CD4-positive, alpha-beta T cell (primary cell): Measurements from ENCODE around the gene RAB35. TPM values are rescaled to one million over a fixed set of nuclear protein-coding genes. Genes with fewer than 3 reads are reported as not detected.

ENCODE experiments used
- ATAC-seq: fragments of 200-7000 bp; cut with Tn5 transposase; one replicate; pipeline ENCODE4 v1.10.0; 2022; ENCODE audit warnings: mild to moderate bottlenecking; ENCODE audit not compliant: poor library complexity
- CTCF ChIA-PET: fragments of 350-600 bp; sonication (Branson Sonifier 250); formaldehyde crosslinking; loops from one replicate; lab custom pipeline; 2021; ENCODE audit warnings: antibody characterized with exemption, inconsistent platforms; lab: Charles Lee
- POLR2A ChIA-PET: fragments of 350-600 bp; sonication (Branson Sonifier 250); formaldehyde crosslinking; loops from one replicate; lab custom pipeline; 2021; ENCODE audit warnings: antibody characterized with exemption, inconsistent platforms; lab: Charles Lee
- DNase-seq, 14 experiments: peaks; one replicate each; pipeline ENCODE4 v3.0.0-alpha.2; 2013 to 2020; ENCODE audit warnings: mixed read lengths in 2 of 14
- H3K27ac ChIP-seq, 2 donors: one replicate each; pipeline versions ENCODE4 v1.5.1 to v1.7.0; 2013; ENCODE audit warnings: low read length in 2 of 2, low read depth in 1 of 2, mild to moderate bottlenecking in 1 of 2
- H3K27me3 ChIP-seq, 2 experiments: 1 replicate in 1 of 2; 2 replicates in 1 of 2; pipeline versions ENCODE4 v1.6.1 to v1.7.0; 2013; ENCODE audit warnings: low read length in 2 of 2, control low read depth in 1 of 2, mild to moderate bottlenecking in 1 of 2, moderate library complexity in 1 of 2; ENCODE audit not compliant: insufficient read depth in 2 of 2, control insufficient read depth in 1 of 2
- H3K36me3 ChIP-seq: one replicate; pipeline ENCODE4 v1.6.1; 2013; ENCODE audit warnings: low read length, control low read depth; ENCODE audit not compliant: insufficient read depth
- H3K4me1 ChIP-seq: one replicate; pipeline ENCODE4 v1.6.1; 2013; ENCODE audit warnings: low read length, control low read depth; ENCODE audit not compliant: insufficient read depth
- H3K4me3 ChIP-seq: one replicate; pipeline ENCODE4 v1.5.1; 2013; ENCODE audit warnings: mild to moderate bottlenecking, low read length, moderate library complexity
- H3K9me3 ChIP-seq, 2 experiments: 1 replicate in 1 of 2; 2 replicates in 1 of 2; pipeline versions ENCODE4 v1.6.1 to v1.7.0; 2013; ENCODE audit warnings: low read length in 2 of 2, mild to moderate bottlenecking in 2 of 2, control low read depth in 1 of 2, moderate library complexity in 1 of 2; ENCODE audit not compliant: control insufficient read depth in 1 of 2, insufficient read depth in 1 of 2
- H3K27ac Mint-ChIP-seq: one replicate; pipeline ENCODE4 v1.8.0; 2020; ENCODE audit warnings: mixed read lengths
- H3K27me3 Mint-ChIP-seq: one replicate; pipeline ENCODE4 v1.8.0; 2021; ENCODE audit warnings: mixed read lengths
- H3K36me3 Mint-ChIP-seq: one replicate; pipeline ENCODE4 v1.8.0; 2021; ENCODE audit warnings: low read depth, mixed read lengths
- H3K4me1 Mint-ChIP-seq: one replicate; pipeline ENCODE4 v1.8.0; 2021; ENCODE audit warnings: low read depth, mixed read lengths
- H3K4me3 Mint-ChIP-seq: one replicate; pipeline ENCODE4 v1.8.0; 2020; ENCODE audit warnings: mild to moderate bottlenecking, mixed read lengths
- H3K9me3 Mint-ChIP-seq: one replicate; pipeline ENCODE4 v1.8.0; 2020; ENCODE audit warnings: mixed read lengths
- intact Hi-C, 2 experiments: fragments of 100-400 bp; cut with DNase I in 1 of 2; cut with micrococcal nuclease in 1 of 2; formaldehyde crosslinking; loops; one replicate each; pipeline versions ENCODE4 v1.15.1 to v1.9.0; 2023 to 2025; cut with DNase I, micrococcal nuclease
- polyA plus RNA-seq, 2 donors: library from polyadenylated mRNA; unstranded; fragments of 120-200 nt; gene quantifications; one replicate each; pipeline ENCODE4 v1.2.1, GENCODE V29; 2013
- total RNA-seq, 174 experiments: library from RNA in 2 of 174; stranded (reverse) in 2 of 174; gene quantifications; one replicate each; pipeline ENCODE4 v1.2.3 and lab custom pipeline; 2021 to 2026
- TF ChIP-seq, protein P1 (sequence below): fragments of 200-600 bp; IDR thresholded peaks from one replicate; pipeline ENCODE4 v1.8.0; 2022; ENCODE audit warnings: antibody characterized with exemption, mild to moderate bottlenecking

Gene RAB35
- total RNA-seq (10 to 100 TPM; 49.7 to 53.8 TPM), total RNA-seq (lab: John Stamatoyannopoulos, UW) (45.9 to 141 (median 89.2) reads per million in 172 experiments)
- polyA plus RNA-seq (2013, experiment 1 of 2), result 40.8 TPM
- 39.9 TPM for polyA plus RNA-seq (2013, experiment 2 of 2)

DNA sequence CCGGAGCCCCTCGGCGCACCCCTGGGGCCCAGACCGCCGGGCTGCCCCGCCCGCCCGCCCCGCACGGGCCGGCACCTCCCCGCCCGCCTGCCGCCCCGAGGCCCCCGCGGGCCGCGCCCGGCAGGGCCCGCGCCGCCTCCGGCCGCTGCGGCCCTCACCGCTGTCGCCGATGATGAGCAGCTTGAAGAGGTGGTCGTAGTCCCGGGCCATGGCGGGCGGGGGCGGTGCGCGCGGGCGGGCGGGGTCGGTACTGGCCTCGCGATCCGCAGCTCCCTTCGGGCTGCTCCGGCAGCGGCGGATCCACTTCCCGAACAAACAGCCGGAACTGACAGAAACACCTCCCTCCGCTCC lies at the start of gene RAB35:
Gene RAB35 (minus strand): TSS at position 313 of the 351 bp plus-strand sequence. CDS start 103 bp downstream, at position 210.
- ATAC-seq (no peak), DNase-seq (no peak)

DNA sequence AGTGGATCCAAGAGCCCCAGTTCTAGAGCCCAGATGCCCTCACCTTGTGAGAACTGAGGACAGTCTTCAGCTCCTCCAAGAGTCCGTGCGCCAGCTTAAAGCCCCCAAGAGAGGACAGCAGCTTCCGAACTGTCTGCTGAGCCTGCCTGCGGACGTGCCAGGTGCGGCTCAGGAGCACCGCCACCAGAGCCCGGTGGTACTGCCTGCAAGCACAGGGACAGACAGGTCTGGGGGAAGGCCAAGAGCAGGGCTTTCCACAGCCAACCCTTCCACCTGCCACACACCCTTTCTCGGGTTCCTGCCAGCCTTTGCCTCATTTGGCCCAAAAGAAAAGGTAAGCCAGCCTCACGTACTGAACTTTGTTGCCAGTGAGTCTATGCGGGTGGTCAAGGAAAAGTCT lies 47.7 kb upstream of the RAB35 start:
- ChIA-PET POLR2A (no interaction called here), CTCF (no interaction called here)
- TF ChIP-seq, protein P1, sequence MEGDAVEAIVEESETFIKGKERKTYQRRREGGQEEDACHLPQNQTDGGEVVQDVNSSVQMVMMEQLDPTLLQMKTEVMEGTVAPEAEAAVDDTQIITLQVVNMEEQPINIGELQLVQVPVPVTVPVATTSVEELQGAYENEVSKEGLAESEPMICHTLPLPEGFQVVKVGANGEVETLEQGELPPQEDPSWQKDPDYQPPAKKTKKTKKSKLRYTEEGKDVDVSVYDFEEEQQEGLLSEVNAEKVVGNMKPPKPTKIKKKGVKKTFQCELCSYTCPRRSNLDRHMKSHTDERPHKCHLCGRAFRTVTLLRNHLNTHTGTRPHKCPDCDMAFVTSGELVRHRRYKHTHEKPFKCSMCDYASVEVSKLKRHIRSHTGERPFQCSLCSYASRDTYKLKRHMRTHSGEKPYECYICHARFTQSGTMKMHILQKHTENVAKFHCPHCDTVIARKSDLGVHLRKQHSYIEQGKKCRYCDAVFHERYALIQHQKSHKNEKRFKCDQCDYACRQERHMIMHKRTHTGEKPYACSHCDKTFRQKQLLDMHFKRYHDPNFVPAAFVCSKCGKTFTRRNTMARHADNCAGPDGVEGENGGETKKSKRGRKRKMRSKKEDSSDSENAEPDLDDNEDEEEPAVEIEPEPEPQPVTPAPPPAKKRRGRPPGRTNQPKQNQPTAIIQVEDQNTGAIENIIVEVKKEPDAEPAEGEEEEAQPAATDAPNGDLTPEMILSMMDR, result no peak
- H3K4me1 Mint-ChIP-seq, result no peaks in the 10 kb centered on the region
- intact Hi-C loops, result no loop called here
- DNase-seq, result no peak
- H3K4me3 Mint-ChIP-seq, result no peak overlapping the region
- H3K9me3 Mint-ChIP-seq, result no peaks in the 10 kb centered on the region
- Histone ChIP-seq H3K27me3 (no peaks in the 10 kb centered on the region), H3K36me3 (peaks cover 74% of the 10 kb centered on the region), H3K27ac (no peak overlapping the region), H3K4me3 (no peak overlapping the region), H3K9me3 (no peaks in the 10 kb centered on the region), H3K4me1 (no peaks in the 10 kb centered on the region)
- H3K27ac Mint-ChIP-seq, result no peak overlapping the region
- no peaks in the 10 kb centered on the region for H3K27me3 Mint-ChIP-seq
- H3K36me3 Mint-ChIP-seq, result peaks cover 81% of the 10 kb centered on the region
- no peak for ATAC-seq

More for the DNA sequence above, at the start of gene RAB35:
- H3K27ac Mint-ChIP-seq, result peak within 1 kb of the TSS; percentile 84
- H3K36me3 ChIP-seq, result peaks cover 6% of the 10 kb centered on the region
- H3K4me3 ChIP-seq, result peak within 1 kb of the TSS; percentile 86
- ChIA-PET POLR2A (interaction anchor here (0.8 to 4.9 kb wide), 14 partner anchors 8 to 176 kb away, joined by 3 to 51 read pairs (median 4); partner anchors contain the start of genes BICDL1, RNU4-1, RNU4-2 and RPLP0), CTCF (interaction anchor here (1.0 to 2.4 kb wide), 5 partner anchors 22 to 185 kb away, joined by 3 to 11 read pairs (median 4); partner anchors contain the start of gene BICDL1)
- H3K27me3 ChIP-seq, result no peaks in the 10 kb centered on the region
- H3K4me3 Mint-ChIP-seq, result peak within 1 kb of the TSS; percentile 99
- H3K4me1 Mint-ChIP-seq, result peaks cover 75% of the 10 kb centered on the region
- no peaks in the 10 kb centered on the region for H3K27me3 Mint-ChIP-seq
- H3K4me1 ChIP-seq, result peaks cover 61% of the 10 kb centered on the region
- intact Hi-C loops, result loop anchor here (1.0 to 10.0 kb wide), 7 partner anchors 29 to 331 kb away; partner anchors contain the start of genes GATC (in 1 of the 2), GCN1 (in 1 of the 2), PXN (in 1 of the 2) and RPLP0 (in 1 of the 2)
- TF ChIP-seq, protein P1, result no peak
- no peaks in the 10 kb centered on the region for H3K9me3 Mint-ChIP-seq
- peak within 1 kb of the TSS; percentile 94 to 95 for H3K27ac ChIP-seq
- H3K9me3 ChIP-seq, result no peaks in the 10 kb centered on the region
- peaks cover 37% of the 10 kb centered on the region for H3K36me3 Mint-ChIP-seq

DNA sequence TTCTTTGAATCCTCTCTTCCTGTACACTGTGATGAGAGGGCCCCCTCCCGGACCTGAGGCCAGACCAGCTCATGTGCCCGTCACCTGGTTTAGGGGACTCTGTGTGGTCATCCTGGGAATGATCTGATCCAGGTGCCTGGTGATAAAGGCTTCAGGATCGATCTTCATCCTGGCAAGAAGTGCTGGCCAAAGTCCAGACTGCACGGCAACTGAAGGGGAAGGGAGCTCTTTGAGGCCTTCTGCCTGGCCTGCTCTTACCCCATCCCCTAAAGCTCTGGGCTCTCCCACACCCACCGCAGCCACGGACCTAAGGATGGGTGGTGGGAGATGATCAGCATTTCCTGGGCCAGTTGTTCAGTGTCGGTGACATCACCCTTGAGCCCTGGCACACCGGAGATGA lies 46.2 kb upstream of the RAB35 start:
- Histone ChIP-seq H3K4me1 (no peaks in the 10 kb centered on the region), H3K27me3 (no peaks in the 10 kb centered on the region), H3K36me3 (peaks cover 75% of the 10 kb centered on the region), H3K9me3 (no peaks in the 10 kb centered on the region), H3K27ac (no peak overlapping the region), H3K4me3 (no peak overlapping the region)
- CTCF ChIA-PET, result no interaction called here
- TF ChIP-seq, protein P1, result no peak
- Mint-ChIP-seq H3K9me3 (no peaks in the 10 kb centered on the region), H3K4me3 (no peak overlapping the region), H3K27me3 (no peaks in the 10 kb centered on the region), H3K36me3 (peaks cover 82% of the 10 kb centered on the region), H3K27ac (no peak overlapping the region), H3K4me1 (no peaks in the 10 kb centered on the region)
- DNase-seq (no peak), ATAC-seq (no peak)
- intact Hi-C loops, result no loop called here
- POLR2A ChIA-PET, result no interaction called here
